Measurements from ENCODE around the gene EXOC6B. TPM values are rescaled to one million over a fixed set of nuclear protein-coding genes. Genes with fewer than 3 reads are reported as not detected.

The EXOC6B gene
- total RNA-seq, result 10 to 100 TPM; 16.7 to 37.4 (median 25.3) TPM

DNA sequence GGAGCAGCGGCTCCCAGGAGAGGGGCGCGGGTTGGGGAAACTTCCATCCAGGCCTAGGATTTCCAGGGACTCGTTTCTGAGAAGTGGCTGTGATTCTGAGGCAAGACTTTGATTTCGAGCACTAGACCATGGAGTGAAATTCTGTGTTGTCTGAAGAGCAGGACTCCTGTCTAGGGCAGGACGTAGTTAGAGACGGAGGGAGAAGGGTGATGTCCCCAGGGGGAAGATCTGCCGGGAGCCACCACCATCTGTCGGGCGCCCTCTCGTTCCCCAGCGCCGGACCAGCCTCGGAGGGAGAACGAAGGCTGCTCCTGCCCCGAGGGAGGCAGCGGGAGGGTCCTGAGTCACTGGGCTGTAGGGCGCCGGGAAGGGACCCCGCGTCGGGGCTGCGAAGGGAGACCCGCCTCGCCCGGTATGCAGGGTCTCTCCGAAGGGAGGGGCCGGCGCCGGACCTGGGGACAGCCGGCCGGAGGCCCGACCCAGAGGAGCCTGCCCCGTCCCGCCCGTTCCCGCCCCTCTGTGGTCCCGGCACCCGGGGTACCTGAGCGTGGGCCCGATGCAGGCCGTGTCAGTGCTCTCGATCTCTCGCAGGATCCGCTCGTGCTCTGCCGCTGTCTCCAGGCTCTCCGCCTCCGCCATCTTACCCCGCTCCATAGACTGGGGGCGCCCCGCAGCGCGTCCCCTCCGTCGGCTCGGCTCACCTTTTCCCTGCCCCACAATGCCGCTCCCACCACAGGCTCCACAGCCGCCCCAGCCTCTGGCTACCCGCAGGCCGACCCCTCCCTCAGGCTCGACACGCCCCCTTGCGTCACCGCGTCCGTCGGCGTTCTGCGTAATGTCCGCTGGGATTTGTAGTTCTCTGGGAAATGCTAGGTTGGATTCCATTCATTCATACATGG lies at the start of gene EXOC6B:
Gene EXOC6B (minus strand): TSS at position 777 of the 899 bp plus-strand sequence.
- in situ Hi-C loops (cut with MboI; ENCODE audit: low pct_unique_long_range_greater_than_20kb in 2 of 9, low sequenced_read_pairs in 9 of 9, unreplicated experiment in 9 of 9), result no loop called here
- peaks cover 3 to 8% of the 10 kb centered on the region in 2 donors for H3K4me1 ChIP-seq (replicated peaks in 1 of 2)
- H3K4me3 ChIP-seq, result peak within 1 kb of the TSS; percentile 68 to 77 (median 74)
- WGBS, 10 experiments, result 0 to 3% (median 0%) methylated on average over 1 to 23 of the region's 71 CpGs; no CpG with 5 or more reads in 3 of the 10 experiments
- peak; percentile 89 to 97 (median 96) for ATAC-seq (replicated peaks in 6 of 8)
- H3K27ac ChIP-seq, result peak within 1 kb of the TSS; percentile 70 to 71

DNA sequence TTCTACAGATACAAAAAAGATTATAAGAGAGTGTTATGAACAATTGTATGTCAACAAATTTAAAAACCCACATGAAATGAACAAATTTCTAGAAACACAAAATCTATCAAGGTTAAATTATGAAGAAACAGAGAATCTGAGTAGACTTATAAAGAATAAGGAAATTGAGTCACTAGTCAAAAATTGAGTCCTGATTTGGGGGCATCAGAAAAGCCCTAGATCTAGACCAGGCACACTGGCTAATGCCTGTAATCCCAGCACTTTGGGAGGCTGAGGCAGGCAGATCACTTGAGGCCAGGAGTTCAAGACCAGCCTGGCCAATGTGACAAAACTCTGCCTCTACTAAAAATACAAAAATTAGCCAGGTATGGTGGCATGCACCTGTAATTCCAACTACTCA lies 46.0 kb upstream of the EXOC6B start:
- no peak for ATAC-seq (replicated peaks in 6 of 8)
- Histone ChIP-seq H3K27ac (no peak overlapping the region), H3K4me3 (no peak overlapping the region), H3K4me1 (replicated peaks in 1 of 2) (no peaks in the 10 kb centered on the region)
- in situ Hi-C loops (cut with MboI; ENCODE audit: low pct_unique_long_range_greater_than_20kb in 2 of 9, low sequenced_read_pairs in 9 of 9, unreplicated experiment in 9 of 9), result loop anchor here in 4 of 9 experiments (25.0 kb wide), 2 partner anchors 110 to 1335 kb away; no protein-coding TSS in a partner anchor

DNA sequence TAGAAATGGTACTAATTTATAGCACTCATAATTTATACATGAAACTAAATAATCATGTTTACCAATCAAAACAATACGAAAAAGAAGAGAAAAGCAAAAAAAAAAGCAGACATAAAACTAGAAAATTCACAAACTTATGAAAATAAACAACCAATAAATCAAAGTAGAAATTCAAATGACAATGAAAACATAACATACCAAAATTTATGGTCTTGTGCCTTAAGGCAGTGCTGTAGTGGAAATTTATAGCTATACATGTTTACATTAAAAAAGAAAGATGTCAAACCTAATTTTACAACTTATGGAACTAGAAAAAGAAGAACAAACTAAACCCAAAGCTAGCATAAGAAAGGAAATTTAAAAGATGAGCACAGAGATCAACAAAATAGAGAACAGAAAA lies 45.2 kb upstream of the EXOC6B start:
- Histone ChIP-seq H3K4me1 (replicated peaks in 1 of 2) (no peaks in the 10 kb centered on the region), H3K27ac (no peak overlapping the region), H3K4me3 (no peak overlapping the region)
- in situ Hi-C loops (cut with MboI; ENCODE audit: low pct_unique_long_range_greater_than_20kb in 2 of 9, low sequenced_read_pairs in 9 of 9, unreplicated experiment in 9 of 9), result loop anchor here in 4 of 9 experiments (25.0 kb wide), 2 partner anchors 109 to 1334 kb away; no protein-coding TSS in a partner anchor
- 0 to 70% (median 0%) methylated on average over 1 of the region's 1 CpG; no CpG with 5 or more reads in 2 of the 10 experiments for WGBS, 10 experiments
- ATAC-seq (replicated peaks in 6 of 8), result no peak

DNA sequence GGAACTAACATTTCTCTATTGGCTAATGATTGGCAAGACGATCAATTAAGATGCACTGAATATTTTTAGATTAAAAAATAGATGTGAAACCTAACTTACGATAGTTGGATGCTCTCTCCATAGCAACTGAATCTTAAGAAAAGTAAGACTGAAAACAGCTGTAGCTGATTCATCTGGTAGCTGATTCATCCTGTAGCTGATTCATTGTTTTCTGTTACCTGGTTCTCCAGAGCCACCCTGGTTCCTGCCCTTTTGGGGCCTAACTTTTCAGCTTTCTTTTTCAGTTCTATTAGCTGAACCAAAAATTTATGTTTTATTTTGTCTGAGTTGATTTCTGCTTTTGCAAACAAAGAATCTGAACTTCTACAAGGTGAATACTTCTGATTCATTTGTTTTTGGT lies 38.7 kb upstream of the EXOC6B start:
- WGBS, 10 experiments, result 0 to 78% (median 29%) methylated on average over 1 to 2 of the region's 2 CpGs; no CpG with 5 or more reads in 1 of the 10 experiments
- H3K27ac ChIP-seq, result no peak overlapping the region
- no peaks in the 10 kb centered on the region for H3K4me1 ChIP-seq (replicated peaks in 1 of 2)
- peak in 1 of 8 experiments; percentile 8 for ATAC-seq (replicated peaks in 6 of 8)
- in situ Hi-C loops (cut with MboI; ENCODE audit: low pct_unique_long_range_greater_than_20kb in 2 of 9, low sequenced_read_pairs in 9 of 9, unreplicated experiment in 9 of 9), result loop anchor here in 4 of 9 experiments (25.0 kb wide), 2 partner anchors 102 to 1327 kb away; no protein-coding TSS in a partner anchor
- H3K4me3 ChIP-seq, result no peak overlapping the region

GRCh38 chr2:72863046-72863445 lies 37.2 kb upstream of the EXOC6B start:
- Histone ChIP-seq H3K27ac (no peak overlapping the region), H3K4me3 (no peak overlapping the region), H3K4me1 (replicated peaks in 1 of 2) (no peaks in the 10 kb centered on the region)
- WGBS, 10 experiments, result 20 to 79% (median 65%) methylated on average over 1 to 8 of the region's 13 CpGs; no CpG with 5 or more reads in 2 of the 10 experiments
- in situ Hi-C loops (cut with MboI; ENCODE audit: low pct_unique_long_range_greater_than_20kb in 2 of 9, low sequenced_read_pairs in 9 of 9, unreplicated experiment in 9 of 9), result loop anchor here in 4 of 9 experiments (25.0 kb wide), 2 partner anchors 101 to 1326 kb away; no protein-coding TSS in a partner anchor
- ATAC-seq (replicated peaks in 6 of 8), result no peak

DNA sequence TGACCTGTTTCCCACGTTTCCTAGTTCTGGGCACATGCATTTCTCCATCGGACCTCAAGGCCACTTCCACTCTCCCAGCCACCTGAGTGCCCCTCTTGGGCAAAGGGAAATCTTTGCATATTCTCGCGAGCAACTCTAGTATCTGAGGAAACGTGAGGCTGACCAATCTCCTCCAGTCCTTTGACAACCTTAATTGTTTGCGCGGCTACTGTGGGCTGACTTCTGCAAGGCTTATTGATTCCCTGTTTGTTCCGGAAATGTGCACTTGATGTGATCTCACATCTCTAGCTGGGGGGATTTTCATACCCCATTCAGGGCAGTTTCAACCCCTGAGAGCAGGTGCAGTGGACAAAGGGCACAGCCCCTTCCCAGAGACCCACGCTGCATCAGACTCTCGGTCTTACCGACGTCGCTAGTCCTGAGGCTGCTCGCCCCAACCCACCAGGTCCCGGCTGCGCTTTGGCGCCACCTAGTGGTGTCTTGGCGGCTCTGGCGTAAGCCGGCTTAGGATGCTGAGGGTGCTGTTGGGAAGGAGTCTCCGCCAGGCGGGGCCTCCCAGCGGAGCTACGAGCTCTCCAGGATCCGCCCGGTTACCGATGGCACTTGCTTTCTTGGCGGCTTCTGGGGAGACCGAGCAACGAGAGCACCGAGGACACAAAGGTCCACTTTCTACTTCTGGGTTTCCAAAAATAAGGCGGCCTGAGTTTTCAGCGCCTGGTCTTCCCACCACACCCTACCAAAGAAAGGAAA lies 36.6 kb upstream of the EXOC6B start:
- in situ Hi-C loops (cut with MboI; ENCODE audit: low pct_unique_long_range_greater_than_20kb in 2 of 9, low sequenced_read_pairs in 9 of 9, unreplicated experiment in 9 of 9), result loop anchor here in 4 of 9 experiments (25.0 kb wide), 2 partner anchors 100 to 1325 kb away; no protein-coding TSS in a partner anchor
- WGBS, 10 experiments, result 0 to 32% (median 8%) methylated on average over 2 to 14 of the region's 33 CpGs; no CpG with 5 or more reads in 2 of the 10 experiments
- peak; percentile 98 to 100 (median 99) for ATAC-seq (replicated peaks in 6 of 8)
- no peak overlapping the region for H3K27ac ChIP-seq
- H3K4me1 ChIP-seq (replicated peaks in 1 of 2), result no peaks in the 10 kb centered on the region
- peak overlapping the region in 2 of 5 donors; percentile 16 to 23 for H3K4me3 ChIP-seq

- WGBS, 10 experiments, result 0 to 10% (median 0%) methylated on average over 1 to 3 of the region's 3 CpGs; no CpG with 5 or more reads in 2 of the 10 experiments
- ATAC-seq (replicated peaks in 6 of 8), result peak; percentile 40 to 77 (median 58)
- H3K4me1 ChIP-seq (replicated peaks in 1 of 2), result no peaks in the 10 kb centered on the region
- in situ Hi-C loops (cut with MboI; ENCODE audit: low pct_unique_long_range_greater_than_20kb in 2 of 9, low sequenced_read_pairs in 9 of 9, unreplicated experiment in 9 of 9), result loop anchor here in 5 of 9 experiments (10.0 to 25.0 kb wide), 4 partner anchors 85 to 1323 kb away; no protein-coding TSS in a partner anchor
- no peak overlapping the region for H3K4me3 ChIP-seq
- no peak overlapping the region for H3K27ac ChIP-seq
These were observed 34.0 kb upstream of the EXOC6B start for GRCh38 chr2:72859831-72860262.

DNA sequence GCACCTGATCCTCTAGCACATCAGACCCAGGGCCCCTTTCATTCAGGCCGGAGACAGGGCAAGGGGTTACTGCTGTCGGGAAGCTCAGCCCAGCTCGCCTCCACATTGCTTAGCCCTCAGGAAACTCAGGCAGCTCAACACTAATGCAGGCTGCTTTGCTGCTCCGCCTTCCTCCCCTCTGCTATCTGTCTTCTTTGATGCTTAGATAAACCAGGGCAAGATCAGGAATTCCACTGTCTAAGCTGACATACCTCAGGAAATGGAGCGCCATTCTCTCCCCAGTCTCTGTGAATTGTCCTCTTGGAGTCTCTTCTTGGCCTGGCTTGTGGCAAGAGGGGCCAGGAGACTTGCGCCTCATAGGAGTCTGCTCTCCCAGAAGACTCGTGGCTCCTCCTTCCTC lies 25.5 kb upstream of the EXOC6B start:
- H3K4me3 ChIP-seq, result no peak overlapping the region
- in situ Hi-C loops (cut with MboI; ENCODE audit: low pct_unique_long_range_greater_than_20kb in 2 of 9, low sequenced_read_pairs in 9 of 9, unreplicated experiment in 9 of 9), result loop anchor here in 6 of 9 experiments (5.0 to 25.0 kb wide), 5 partner anchors 77 to 1314 kb away; no protein-coding TSS in a partner anchor
- no peaks in the 10 kb centered on the region for H3K4me1 ChIP-seq (replicated peaks in 1 of 2)
- WGBS, 10 experiments, result 63 to 100% (median 92%) methylated on average over 1 to 4 of the region's 7 CpGs; no CpG with 5 or more reads in 5 of the 10 experiments
- ATAC-seq (replicated peaks in 6 of 8), result no peak
- no peak overlapping the region for H3K27ac ChIP-seq

DNA sequence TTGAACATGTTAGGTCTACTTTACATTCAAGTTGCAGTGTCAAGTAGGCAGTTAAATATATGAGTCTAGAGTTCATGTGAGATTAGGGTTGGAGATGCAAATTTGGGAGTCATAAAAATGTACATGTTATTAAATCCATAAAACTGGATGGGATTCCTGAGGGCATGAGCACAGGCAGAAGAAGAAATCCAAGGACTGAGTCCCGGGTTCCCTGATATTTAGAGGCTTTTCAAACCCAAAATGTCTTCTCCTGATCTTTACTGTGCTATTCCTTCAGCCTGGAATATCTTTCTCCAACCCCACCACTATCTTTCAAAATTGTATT lies 23.3 kb upstream of the EXOC6B start:
- Histone ChIP-seq H3K4me1 (replicated peaks in 1 of 2) (no peaks in the 10 kb centered on the region), H3K27ac (no peak overlapping the region), H3K4me3 (no peak overlapping the region)
- 0 to 100% (median 36%) methylated on average over 1 of the region's 1 CpG; no CpG with 5 or more reads in 6 of the 10 experiments for WGBS, 10 experiments
- peak in 2 of 8 experiments; percentile 54 to 93 for ATAC-seq (replicated peaks in 6 of 8)
- in situ Hi-C loops (cut with MboI; ENCODE audit: low pct_unique_long_range_greater_than_20kb in 2 of 9, low sequenced_read_pairs in 9 of 9, unreplicated experiment in 9 of 9), result no loop called here

GRCh38 chr2:72848436-72849137 lies 22.8 kb upstream of the EXOC6B start:
- no peak overlapping the region for H3K27ac ChIP-seq
- in situ Hi-C loops (cut with MboI; ENCODE audit: low pct_unique_long_range_greater_than_20kb in 2 of 9, low sequenced_read_pairs in 9 of 9, unreplicated experiment in 9 of 9), result no loop called here
- no peak overlapping the region for H3K4me3 ChIP-seq
- 35 to 83% (median 50%) methylated on average over 1 to 3 of the region's 3 CpGs; no CpG with 5 or more reads in 3 of the 10 experiments for WGBS, 10 experiments
- ATAC-seq (replicated peaks in 6 of 8), result peak in 1 of 8 experiments; percentile 56
- no peaks in the 10 kb centered on the region for H3K4me1 ChIP-seq (replicated peaks in 1 of 2)

DNA sequence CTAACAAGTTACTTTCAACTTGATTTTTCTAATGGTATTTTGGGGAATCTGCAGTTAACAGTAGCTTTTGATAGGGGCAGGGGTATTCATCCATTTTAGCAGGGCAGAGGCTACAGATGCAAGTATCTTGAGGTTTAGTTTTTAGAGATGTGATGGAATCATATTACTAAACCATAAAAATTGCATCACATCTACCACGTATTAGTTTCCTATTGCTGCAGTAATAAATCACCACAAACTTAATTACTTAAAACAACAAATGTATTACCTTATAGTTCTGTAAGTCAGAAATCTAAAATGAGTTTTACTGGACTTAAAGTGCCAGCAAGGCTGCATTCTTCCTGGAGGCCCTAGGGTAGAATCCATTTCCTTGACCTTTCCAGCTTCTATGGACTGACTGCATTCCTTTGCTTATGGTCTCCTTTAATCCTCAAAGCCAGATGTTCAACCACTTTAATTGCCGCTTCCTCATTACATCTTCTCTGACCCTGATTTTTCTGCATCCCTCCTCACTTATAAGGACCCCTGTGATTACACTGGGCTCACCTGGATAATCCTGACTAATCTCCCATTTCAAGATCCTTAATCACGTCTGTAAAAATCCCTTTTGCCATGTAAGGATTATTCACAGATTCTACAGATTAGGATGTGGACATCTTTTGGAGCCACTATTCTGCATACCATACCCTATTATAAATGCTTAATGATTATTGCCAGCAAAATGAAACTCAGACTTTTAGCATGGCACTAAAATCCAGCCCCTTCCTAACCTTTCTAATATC lies 21.9 kb upstream of the EXOC6B start:
- WGBS, 10 experiments, result 21 to 95% (median 65%) methylated on average over 1 to 3 of the region's 3 CpGs; no CpG with 5 or more reads in 1 of the 10 experiments
- ATAC-seq (replicated peaks in 6 of 8), result peak in 1 of 8 experiments; percentile 36
- Histone ChIP-seq H3K27ac (no peak overlapping the region), H3K4me3 (no peak overlapping the region), H3K4me1 (replicated peaks in 1 of 2) (no peaks in the 10 kb centered on the region)
- in situ Hi-C loops (cut with MboI; ENCODE audit: low pct_unique_long_range_greater_than_20kb in 2 of 9, low sequenced_read_pairs in 9 of 9, unreplicated experiment in 9 of 9), result no loop called here
